NCI-H128 (cell line): ENCODE results near the gene NUTM2A.
"Not testable (repeated sequence)": the region's sequence is repeated elsewhere in the genome, so short reads cannot be mapped to it uniquely, and the experiment has no call there.

Experiments used
- DNase-seq: peaks from one replicate; lab custom pipeline; 2025; ENCODE audit not compliant: unreplicated experiment; lab: John Stamatoyannopoulos, UW

NUTM2A gene

GRCh38 chr10:87248818-87249353 is 23.6 kb downstream of the NUTM2A start:
- not testable (repeated sequence) for DNase-seq

- DNase-seq = not testable (repeated sequence)
Observed at GRCh38 chr10:87280749-87281392, 55.6 kb downstream of the NUTM2A start.
